ENCODE results near the gene AOAH.
"Not testable (repeated sequence)": the region's sequence is repeated elsewhere in the genome, so short reads cannot be mapped to it uniquely, and the experiment has no call there.

The AOAH gene

GRCh38 chr7:36535866-36536664 lies 188.2 kb downstream of the AOAH start:
- no peak for DNase-seq

DNA sequence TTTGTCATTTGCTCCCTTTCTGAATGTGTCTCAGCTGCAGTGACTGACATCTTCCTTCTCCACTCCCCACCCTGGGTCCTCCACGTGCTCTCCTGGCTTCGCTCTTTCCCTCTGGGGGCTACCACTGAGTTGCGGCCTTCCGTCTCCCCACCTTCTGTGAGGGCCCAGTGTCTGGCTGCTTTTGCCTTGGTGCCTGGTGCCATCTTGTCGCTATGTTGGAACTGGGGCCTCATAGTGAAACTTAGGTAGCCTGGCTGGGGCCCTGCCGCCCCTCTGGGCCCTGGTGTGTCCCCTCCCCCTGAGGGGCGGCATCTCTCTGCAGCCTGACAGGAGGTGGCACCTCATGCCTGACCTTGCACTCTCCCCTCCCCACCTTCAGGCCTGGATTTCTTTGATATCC lies 190.6 kb downstream of the AOAH start:
- DNase-seq, result no peak

GRCh38 chr7:36532981-36533499 lies 191.3 kb downstream of the AOAH start:
- DNase-seq, result no peak

- DNase-seq, result no peak
These were observed 192.3 kb downstream of the AOAH start for GRCh38 chr7:36531951-36532350.

GRCh38 chr7:36530456-36530855 lies 193.8 kb downstream of the AOAH start:
- no peak for DNase-seq

DNA sequence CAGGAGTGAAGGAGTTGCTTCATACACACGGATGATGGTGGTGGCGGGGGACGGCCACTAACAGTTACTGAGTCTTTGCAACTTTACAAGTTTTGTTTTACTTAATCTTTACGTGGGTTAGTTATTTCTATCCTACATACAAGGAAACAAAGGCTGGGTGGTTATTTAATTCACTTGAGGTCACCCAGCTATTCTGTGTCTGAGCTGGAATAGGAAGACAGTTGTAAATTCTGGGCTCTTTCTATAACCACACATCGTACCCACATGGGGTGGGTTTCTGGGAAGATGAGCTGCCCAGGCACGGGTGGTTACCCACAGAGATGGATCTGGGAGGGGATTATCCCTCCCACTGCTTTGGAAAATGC lies 196.8 kb downstream of the AOAH start:
- DNase-seq, result no peak

GRCh38 chr7:36526863-36527548 lies 197.3 kb downstream of the AOAH start:
- peak; percentile 65 for DNase-seq

DNA sequence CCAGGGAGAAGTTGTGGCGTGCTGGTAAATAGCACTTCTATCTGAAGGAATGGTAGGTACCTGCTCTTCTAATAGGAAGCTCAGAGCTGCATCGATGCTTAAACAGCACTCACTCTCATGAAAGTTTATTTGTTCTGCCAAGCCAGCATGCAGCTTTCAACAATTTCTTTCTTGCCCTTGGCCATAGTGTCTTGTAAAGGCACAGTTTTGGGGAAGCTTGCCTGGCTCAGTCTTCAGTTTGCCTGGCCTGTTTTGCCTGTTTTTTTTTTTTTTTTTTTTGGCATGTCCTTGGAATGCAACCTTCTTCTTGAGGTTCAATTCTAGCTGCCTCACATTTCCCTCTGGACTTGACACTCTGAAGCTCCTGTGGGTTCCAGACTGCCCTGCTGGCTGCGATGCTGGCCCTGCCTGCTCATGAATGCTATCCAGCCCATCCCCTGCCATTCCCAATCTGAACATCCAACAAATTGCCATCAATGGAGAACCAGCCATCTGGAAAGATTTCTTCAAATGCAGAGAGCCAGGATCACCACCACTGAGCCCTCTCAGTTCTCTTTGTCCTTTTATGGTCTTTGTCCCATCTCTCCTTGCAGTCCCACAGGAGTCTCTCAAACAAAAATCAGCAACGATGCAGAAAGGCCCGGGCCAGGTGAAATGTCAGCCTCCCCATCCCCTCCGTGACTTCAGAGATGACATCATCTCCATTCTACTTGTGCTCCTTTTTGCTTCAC lies 200.8 kb downstream of the AOAH start:
- no peak for DNase-seq

DNA sequence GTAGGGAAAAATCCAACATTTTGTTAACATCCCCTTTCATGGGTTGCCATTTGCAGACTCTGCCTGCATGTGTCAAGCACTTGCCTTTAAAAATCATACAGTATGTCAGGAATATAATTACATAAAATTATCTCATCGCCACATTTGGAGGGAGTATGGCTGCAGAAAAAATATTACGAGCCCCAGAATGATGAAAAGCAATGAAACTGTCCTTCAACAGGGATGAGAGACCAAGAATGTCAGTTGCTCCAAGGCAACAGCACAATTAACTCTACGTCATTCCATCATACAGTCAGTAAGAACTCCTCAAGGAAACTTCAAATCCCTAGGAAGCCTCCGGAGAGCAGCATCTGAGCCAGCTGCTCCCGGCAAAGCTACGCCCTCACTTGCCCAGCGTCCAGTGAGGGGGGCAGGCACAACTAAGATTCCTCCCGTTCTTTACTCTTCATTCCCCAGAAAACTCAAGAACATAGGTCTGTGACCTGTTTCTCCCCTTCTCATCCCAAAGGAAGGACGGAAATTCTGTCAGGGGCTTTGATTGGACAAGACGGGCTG lies 201.8 kb downstream of the AOAH start:
- DNase-seq, result no peak

GRCh38 chr7:36521911-36522310 lies 202.4 kb downstream of the AOAH start:
- no peak for DNase-seq

GRCh38 chr7:36521133-36521532 lies 203.2 kb downstream of the AOAH start:
- no peak for DNase-seq

- DNase-seq, result no peak
These were observed 208.4 kb downstream of the AOAH start for GRCh38 chr7:36515847-36516246.

- DNase-seq, result no peak
These were observed 209.7 kb downstream of the AOAH start for GRCh38 chr7:36514289-36515243.

DNA sequence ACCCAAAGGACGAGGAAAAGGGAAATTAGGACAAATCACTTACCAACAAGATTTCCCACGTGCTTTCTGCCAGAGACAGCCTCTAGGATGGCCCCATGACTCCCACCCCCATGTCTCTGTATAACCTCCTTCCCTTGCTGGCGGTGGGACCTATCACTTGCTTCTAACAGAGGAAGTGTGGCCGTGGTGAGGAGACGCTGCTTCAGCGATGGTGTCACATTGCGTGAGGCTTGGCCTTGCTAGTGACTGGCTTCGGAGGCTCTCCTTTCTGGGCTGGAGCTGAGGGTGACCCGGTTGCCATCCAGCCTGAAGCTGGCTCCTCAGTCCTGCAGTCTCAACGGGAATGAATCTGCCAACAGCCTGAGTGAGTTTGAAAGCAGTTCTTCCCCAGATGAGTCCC lies 210.9 kb downstream of the AOAH start:
- no peak for DNase-seq

GRCh38 chr7:36512616-36513015 lies 211.7 kb downstream of the AOAH start:
- no peak for DNase-seq

DNA sequence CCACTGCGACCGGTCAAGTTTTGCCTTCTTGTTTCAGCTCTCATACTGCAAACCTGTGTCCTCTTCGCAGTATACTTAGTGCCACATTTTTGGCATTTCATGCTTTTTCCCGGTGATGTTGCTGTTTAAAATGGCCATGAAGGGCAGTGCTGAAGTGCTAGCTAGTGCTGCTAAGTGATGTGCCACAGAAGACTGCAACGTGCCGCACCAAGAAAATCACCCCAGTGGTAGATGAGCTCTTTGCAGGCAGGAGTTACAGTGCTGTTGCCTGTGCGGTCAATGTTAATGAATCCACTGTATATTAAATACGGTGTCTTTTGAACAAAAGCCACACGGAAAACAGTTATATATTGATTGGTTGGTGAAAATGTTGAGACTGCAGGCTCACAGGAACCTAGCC lies 214.3 kb downstream of the AOAH start:
- DNase-seq, result no peak

DNA sequence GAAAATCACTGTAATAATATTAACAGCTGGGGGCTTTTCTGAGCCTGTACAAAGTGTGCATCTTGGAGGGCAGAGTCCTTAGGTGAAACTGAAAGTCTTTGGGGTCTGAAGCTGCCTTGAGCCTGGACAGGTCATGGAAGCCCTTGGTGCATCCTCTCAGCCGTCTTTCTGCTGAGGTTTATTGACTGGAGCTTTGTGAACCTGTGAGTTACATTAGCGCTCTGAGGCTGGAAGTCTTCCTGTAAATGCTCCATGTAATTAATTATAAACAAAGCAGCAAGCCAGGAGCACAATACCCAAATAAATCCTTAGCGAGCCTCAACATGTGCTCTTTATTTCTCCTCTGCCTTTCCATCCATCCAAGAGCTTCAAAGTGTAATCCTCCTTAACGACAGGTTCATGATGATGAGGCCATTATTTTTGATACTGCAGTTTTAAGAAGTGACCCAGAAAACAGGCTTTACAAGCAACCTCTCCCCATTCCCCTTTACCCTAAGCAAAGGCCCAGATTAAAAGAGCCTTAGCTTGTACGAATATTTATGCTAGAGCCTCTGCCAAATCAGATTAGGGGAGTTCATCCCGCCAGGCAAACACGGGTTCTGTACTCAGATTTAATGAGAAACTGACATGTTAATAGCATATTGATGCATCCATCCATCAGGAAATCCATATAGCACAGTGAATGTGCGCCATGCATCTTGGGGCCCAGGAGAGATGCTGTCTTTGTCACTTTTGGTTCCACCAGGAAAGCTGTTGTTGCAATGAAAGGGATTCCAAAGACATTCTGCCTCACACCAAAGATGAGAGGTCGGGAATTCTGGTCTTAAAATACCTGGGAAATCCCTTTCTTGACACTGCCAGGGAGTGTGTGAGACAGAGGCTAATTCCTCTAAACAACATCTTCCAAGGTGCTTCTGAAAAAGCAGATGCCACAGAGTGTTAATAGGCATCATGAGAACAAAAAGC lies 216.5 kb downstream of the AOAH start:
- no peak for DNase-seq

GRCh38 chr7:36506820-36507219 lies 217.5 kb downstream of the AOAH start:
- no peak for DNase-seq

DNA sequence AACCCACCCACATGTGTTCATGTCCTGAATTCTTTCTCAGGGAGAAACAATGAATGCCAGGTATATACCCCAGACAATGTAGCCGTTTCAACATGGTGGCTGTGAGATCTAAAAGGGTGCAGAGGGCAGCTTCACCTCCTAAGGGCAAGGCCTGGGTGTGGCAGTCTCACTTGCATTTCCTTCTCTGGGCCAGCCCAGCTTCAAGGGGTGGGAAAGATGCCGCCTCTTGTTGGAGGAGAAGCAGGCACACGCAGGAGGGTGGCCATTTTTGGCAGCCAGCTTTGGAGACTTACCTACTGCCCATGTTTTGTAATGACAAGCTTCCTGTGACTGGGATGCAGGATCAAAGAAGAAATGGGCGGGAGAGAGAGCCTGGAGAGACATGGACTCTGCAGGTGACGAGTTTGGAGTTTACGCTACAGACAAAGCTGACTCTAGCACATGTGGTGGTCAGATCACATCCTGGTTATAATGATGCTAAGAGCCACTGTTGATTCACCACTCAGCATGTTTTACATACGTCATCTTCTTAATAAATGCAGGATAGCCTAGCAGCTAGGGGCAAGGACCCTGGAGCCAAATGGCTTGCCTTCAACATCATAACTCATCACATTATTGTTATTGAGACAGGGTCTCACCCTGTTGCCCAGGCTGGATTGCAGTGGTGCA lies 218.0 kb downstream of the AOAH start:
- no peak for DNase-seq

- not testable (repeated sequence) for DNase-seq
These were observed 219.7 kb downstream of the AOAH start for GRCh38 chr7:36504617-36505016.
